Measurements from ENCODE around the gene ZNF516.

The ZNF516 gene

DNA sequence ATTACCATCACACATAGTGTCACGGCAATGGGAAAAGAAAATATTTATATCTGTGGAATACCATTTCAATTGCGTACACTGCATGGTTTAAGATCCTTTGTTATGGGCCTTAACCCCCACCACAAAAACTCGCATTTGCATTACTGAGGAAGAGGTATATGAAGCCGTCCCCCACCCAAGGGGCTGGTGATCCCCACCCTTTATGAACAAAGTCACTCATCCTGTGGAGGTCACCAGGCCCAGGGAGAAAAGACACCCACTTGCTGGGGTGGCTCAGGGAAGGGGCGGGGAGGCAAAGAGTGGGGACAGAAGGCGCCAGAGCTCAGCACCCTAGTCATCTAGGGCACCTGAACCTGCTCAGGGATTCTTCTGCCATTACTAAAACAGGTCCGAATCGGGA lies 133.8 kb downstream of the ZNF516 start:
- no peak for DNase-seq

DNA sequence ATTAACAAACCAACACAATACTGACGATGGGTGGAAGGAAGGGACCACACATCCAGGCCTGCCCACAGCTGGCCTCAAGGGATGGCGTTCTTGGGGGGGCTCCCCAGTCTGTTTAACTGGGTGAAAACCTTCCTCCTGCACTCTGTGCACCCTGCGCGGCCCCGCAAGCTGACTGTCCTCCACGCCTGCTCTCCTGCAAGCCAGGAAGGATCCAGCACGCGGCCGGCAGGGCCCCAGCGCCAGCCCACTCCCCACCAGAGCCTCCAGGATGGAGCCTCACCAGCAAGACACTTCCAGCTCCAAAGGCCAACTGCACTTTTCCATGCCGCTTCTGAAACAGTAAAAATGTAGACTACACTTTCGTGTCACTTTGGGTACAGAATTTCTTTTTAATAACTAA lies 135.1 kb downstream of the ZNF516 start:
- DNase-seq: no peak

DNA sequence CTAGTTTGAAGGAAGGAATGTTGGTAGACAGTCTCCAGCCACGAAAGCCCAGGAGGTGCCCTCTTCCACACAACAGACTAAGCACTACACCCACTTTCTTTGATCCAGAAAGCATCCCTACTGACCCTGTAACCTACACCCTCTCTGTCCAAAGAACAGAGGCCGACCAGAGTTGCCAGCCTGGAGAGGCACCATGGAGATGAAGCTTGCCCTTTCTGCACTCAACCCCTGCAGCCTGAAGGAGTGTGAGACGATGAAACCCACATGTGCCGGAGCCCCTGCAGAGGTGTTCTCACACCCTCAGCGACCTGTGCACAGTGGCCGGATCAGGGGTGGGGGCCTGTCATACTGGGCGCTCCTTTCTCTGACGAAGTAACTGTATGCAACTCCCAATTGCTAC lies 136.3 kb downstream of the ZNF516 start:
- DNase-seq: no peak

DNA sequence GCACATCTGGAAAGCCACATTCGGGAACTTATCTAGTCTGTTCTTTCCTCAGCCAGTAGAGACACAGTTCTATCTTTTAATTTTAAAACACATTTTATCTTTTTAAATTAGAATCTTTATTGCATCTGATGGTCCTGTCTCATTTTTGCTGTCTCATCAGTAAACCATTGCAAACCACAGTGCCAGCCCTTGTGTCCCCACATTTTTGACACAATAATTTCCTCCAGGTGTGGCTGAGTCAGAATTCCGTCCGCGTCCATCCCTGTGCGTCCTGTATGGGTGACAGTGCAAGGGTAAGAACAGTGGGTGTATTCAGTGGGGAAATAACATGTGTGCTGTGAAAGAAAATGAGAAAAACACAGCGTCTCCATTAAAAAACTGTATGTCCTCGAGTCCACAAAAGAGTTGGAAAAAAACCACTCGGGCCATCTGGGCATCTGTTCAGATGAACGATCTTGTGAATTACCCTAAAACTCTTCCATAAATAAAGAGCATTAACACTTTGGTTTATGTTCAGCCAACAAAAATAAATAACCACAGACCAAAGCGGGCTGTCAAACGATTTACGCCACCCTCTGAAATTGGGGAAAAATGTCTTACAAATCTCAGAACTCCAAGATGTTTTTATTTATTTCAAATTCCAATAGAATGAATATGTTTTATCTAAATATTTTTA lies 137.3 kb downstream of the ZNF516 start:
- no peak for DNase-seq

DNA sequence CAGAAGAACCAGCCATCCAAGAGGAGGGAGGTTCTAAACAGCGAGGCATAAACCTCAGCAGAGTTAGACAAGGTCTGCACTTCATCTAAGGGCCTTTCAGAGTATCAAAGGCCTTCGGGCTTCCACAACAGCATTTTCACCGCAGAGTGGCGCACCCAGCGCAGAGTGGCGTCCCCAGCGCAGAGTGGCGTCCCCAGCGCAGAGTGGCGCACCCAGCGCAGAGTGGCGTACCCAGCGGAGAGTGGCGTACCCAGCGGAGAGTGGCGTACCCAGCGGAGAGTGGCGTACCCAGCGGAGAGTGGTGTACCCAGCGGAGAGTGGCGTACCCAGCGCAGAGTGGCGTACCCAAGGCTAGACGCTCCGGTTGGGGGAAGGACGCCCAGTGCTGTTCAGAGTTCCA lies 137.9 kb downstream of the ZNF516 start:
- no peak for DNase-seq

DNA sequence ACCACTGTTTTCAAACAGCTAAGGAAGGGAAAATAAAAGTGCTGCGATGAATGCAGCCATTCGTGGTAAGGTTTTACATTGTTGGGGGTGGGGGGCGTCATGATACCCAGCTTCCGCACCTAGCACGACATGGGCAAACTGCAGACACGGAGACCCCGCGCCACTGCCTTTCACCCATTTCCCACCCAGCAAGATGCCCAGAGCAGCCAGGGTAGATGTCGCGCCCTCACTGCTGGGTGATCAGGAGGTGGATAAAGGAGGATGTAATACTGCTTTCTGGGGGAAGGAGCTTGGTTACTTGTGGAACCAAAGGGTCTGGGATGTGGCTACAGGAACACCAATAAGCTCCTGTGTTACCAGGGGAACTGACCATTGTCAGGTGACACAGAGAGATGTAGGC lies 138.4 kb downstream of the ZNF516 start:
- DNase-seq: no peak

DNA sequence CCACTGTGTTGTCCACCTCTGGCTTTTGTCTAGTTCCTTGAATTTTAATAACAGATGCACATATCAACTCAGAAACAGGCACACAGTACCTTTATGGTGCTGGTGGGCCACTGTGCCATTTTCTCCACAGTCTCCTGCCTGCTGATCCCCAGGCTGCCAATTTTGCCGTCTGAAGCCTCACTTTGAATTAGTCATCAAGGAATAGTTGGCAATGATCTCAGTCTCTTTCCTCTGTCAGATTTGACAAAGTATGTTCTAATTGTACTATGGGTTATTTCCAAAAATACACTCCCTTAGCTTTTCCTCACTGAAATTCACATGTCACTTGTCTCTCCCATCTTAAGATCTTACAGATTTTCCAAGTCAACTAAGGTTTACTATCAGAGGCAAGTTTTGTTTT lies 140.7 kb downstream of the ZNF516 start:
- no peak for DNase-seq

DNA sequence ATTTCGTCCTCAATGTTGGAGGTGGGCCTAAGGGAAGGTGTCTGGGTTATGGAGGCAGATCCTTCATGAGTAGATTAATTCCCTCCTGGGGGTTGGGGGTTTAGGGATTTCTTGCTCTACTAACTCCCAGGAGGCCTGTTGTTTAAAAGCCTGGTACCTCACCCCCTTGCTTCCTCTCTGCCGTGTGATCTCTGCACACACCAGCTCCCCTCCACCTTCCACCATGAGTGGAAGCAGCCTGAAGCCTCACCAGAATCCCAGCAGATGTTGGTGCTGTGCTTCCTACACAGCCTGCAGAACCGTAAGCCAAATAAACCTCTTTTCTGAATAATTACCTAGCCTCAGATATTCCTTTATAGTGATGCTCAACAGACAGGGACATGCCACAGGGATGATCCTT lies 141.5 kb downstream of the ZNF516 start:
- DNase-seq: no peak

DNA sequence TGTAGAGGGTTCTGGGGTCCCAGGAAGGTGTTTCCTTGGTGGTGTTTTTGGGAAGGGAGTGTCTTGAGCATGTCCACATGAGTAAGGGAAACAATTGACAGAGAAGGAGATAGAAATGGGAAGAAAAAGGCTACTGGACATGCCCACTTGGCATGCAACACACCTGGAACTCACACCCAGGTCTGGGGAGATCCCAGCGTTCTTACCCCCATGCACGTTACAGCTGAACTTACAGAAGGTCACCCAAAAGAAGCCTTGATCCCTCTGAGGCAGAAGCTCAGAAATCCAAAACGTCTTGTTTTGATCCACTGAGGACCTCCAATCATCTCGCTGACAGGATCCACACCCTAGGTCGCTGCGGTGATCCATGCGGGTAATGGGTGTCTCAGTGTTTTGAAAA lies 142.0 kb downstream of the ZNF516 start:
- DNase-seq: no peak

DNA sequence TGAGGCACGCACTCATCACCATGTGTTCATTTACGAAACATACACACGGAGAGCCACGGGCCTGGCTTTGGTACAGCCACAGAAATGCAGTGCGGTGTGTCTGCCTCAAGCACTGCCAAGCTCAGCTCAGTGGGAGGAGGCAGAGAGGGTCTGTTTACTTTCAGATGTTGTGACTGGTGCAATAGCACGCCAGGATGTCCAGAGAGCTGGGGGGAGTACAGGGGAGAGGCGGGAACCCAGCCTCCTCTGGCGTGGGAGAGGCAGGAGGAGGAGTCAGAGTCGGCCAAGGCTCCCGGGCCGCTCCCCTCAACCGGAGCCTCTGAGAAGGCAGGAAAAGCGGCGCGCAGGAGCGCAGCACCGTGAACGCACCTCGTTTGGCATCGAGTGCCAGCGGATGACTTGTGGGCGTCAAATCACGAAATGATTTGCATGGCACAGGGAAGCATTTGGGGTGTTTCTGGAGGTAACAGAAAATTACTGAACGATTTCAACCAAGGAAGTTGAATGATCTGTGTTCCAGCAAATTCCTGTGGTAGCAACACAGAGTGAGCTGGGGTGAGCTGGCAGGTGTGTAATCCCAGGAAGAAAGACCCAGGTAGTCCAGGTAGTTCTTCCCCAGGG lies 143.0 kb downstream of the ZNF516 start:
- DNase-seq: no peak

DNA sequence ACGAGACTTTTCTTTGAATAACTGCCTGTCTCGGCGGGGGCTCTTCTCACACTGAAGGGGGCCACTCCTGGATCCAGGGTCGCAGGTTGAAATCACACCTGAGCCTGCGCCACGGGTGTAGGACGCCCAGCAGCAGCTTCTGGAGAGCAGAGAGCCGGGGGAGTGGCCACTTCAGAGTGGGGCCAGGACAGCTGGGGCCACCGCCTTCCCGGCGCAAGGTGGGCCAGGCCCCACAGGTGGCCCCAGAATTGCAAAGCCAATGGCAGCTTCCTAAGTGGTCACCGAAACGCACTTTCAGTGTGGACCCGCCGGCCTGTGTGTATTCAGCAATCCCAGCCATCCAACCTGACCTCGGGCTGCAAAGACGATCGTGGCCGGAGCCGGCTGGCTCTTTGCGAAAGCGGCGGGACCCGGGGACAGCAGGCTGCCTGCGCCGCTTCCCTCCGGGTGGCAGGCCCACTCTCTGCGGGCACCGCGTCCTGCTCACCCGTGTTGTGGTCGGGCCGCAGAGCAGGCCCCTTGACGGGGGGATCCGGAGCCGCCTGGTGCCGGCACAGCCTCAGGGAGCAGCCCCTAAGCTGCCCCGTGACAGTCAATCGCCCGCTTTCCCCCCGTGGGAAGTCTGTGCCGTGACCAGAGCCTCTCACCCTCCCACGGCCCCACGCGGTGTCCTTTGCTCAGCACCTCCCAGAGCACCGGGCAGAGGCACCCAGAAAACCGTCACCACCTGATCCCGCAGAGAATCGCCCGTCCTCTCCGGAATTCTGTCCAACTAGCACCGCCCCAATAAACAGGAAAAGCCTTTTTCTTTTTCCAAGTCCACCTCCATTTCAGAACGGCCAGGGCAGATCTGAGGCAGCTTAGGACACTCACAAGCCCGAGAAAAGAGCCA lies 144.7 kb downstream of the ZNF516 start:
- no peak for DNase-seq

DNA sequence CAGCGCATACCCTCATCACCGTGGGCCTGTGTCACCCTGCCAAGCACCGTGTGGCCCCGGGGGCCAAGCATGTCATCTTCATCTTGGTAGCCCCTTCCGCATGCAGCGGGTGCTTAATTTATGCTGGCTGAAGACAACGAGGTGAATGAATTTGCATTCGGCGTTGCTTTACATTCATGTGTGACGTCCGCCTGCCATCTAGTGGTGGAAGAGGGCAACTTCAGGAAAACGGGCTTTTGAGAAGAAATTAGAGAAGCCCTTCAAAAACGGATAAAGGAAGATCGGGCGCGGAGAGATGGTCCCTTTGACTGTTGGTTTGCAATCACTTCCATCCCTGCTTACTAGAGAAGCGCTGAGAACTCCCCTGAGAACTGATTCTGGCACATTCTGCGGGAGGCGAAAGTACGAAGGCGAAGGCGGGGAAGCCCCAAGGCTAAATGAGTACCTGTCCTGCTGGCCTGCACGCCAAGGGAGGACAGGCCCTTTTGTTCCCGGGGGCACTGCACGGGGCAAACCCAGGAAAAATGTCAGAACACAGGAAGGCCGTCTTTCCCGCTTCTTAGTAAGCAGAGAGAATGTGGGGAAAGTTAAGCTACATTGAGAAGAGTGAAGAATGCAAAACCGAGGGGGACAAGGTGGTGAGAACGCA lies 145.9 kb downstream of the ZNF516 start:
- peak; percentile 19 for DNase-seq

DNA sequence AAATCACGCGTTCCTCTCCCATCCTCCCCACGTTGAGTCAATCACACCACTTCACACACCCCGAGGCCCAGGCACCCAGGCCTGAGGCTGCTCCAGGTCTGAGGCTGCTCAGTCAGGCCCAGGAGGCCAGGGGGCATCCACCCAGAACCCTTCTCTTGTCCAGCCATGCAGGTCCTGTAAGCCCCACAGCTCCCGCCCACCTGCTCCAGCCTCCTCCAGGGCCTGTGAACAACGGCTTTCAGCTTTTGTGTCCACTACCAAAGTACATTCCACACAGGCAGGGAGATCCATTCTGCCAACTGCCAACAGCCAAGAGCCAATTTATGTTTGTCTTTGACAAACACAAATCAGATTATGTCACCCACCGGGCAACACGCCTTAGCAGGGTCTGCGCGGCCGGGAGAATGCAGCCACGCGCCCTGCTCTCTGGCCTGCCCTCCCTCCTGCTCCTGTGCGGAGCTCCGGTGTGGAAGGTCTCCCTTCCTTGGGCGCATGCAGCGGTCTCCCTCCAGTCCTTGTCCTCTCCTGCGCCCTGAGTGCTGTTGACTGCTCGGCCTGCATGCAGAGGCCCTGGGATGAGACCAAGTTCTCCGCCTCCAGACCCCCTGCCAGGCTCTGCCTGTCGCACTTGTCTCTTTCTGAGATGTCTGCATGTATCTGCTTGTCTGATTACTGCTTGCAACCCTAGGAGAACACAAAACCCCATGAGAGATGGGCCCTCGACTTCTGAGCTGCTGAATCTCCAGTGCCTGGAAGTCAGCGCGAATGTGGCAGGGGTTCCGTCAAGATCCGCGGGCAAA lies 146.6 kb downstream of the ZNF516 start:
- no peak for DNase-seq

DNA sequence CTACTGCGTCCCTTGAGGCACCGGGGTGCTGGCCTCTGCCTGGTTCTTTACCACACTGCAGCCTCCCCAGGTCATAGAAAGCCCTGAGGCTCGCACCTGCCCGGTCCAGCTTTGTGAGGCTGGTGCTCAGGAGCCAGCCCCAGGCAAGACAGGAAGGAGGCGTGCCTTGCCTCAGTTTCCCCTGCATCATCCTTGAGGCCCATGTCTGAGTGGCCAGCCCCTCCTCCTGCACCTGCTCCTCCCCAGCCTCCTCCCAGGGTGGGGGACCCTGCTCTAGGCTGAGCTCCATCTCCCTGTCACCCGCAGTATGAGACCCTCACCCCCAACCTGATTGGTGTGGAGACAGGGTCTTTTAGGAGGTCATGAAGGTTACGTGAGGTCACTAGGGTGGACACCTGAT lies 147.7 kb downstream of the ZNF516 start:
- no peak for DNase-seq

DNA sequence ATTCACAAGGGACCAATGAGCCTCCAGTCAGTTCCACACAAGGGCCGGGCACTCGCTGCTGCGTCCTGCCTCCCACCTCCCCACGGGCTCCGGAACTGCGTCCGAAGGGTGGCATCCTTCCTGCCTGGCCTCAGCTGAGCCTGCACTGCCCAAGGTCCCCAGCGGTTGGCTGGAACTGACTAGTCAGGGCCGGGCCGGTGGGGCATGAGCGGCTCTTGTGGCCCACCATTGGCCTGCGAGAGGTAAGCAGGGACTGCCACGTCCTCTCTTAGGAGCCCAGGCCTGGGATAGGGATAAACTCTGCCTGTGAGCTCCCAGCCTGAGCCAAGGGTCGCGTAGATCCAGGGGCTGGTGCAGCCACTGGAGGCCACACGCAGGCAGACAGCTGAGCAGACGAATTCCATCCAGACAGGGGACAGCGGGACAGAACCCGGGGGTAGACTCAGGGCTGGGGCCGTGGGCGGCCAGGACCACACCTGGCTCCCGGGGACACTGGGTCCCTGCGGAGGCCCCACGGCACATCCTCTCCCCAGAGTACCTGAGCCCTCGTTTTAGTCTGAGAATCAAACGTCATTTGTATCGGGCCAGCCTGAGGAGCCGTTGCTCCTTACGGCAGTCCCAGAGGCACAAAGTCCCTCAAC lies 148.4 kb downstream of the ZNF516 start:
- no peak for DNase-seq

DNA sequence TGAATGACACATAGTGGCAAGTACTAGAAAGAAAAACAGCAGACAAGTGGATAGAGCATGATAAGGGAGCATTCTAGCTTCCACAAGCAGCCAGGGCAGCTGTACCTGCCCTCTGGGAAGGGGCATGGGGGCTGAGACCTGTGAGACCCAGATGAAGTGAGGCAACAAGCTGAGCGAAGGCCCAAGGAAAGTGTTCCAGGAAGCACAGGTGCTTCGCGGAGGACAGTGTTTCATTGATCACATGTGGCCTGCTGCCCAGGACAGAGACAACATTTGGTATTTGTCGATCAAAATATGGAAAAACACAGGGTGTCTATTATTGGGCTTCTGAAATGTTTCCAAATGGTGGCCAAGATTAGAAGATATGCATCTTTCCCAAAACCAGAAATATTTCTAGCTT lies 149.1 kb downstream of the ZNF516 start:
- DNase-seq: no peak

DNA sequence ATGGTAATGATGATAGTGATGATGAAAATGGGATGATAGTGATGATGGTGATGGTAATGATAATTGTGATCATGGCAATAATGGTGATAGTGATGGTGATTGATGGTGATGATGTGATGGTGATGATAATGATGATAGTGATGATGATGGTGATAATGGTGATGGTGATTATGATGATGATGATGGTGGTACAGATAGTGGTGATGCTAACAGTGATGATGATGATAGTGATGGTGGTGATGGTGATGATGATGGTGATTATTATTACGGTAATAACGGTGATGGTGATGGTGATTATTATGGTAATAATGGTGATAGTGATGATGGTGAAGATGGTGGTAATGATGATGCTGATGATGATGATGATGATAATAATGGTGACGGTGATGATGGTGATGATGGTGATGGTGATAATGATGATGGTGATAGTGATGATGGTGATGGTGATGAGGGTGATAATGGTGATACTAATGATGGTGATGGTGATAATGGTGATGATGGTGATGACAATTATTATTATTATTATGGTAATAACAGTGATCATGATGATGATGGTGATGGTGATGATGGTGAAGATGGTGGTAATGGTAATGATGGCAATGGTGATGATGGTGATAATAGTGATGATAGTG lies 151.0 kb downstream of the ZNF516 start:
- no peak for DNase-seq

DNA sequence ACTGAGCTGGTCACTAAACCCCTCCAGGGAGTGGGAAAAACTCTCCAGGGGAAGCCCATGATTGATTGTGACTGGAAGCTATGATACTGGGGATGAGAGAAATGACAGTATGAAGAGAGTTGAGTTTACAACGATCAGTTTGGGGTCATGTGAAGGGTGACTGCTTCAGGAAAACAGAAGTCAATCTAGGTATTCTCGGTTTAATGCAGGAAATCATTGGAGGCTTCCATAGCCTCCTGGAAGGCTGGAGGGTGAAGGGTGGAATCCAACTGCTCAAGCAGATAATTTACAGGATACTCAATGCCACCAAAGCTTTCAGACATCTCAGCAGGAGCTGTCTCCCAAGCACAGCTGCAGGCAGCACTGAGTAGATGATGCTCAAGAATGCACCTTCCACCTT lies 154.6 kb downstream of the ZNF516 start:
- DNase-seq: no peak

DNA sequence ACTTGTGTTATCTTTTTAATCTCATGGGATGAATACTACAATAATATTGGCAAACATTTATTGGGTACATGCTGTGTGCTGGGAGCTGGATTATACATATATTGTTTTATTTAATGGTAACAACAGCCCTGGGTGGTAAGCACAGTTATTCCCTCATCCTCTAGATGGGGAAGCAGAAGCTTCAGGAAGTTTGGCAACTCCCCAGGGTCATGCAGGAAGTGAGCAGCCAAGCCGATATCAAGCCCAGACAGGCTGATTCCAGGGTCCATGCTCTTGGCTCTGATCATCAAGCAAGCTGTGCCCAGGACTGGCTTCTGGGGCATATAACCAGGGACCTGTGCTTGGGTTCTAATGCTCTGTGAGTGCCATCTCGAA lies 155.8 kb downstream of the ZNF516 start:
- no peak for DNase-seq

DNA sequence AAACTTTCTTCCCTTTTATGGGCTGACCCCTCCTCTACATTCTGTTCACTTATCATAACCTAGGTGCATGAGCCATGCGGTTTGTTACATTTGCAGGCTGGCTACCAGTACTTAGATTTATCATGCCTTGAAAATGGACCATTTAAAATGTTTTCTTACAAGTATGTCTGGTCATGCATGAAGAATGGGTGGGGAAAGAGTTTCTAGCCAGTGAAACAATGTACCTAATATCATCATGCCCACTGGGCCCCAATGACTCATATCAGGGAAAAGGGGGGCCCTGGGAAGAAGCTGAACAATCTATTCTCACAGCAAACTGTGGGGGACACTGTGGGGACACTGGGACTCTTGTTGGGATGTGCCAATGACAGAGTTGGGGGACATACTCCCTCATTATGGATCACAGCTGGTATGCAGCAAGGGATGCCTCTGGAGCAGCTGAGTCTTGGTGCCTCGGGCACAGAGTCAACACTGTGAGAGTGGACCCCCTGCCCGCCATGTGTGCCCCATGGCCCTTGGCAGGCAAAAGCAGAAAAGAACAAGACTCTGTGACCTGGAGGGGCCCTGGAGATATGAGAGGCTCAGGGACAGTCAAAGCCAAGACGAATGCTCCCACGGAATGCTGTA lies 156.3 kb downstream of the ZNF516 start:
- no peak for DNase-seq

DNA sequence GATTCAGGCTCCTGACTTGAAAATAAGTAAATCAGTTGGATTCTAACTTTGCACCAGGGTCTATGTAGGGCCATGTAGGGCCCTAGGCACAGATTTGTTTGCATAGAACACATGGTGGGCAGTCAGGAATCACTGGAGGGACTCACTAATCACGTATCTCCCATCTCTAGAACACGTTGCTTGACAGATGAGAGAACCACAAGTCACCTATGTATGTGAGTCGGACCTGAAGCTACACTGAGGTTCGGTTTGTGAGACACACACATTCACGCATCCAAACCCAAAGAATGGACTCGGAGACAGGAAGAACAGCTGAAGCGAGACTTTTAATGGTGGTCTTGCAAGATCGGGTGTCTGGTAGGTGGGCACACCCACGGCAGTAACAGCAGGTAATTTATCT lies 157.0 kb downstream of the ZNF516 start:
- no peak for DNase-seq

Measured in activated effector memory CD4-positive, alpha-beta T cell treated with Interleukin-2 at 50 U/mL for 16 hours (primary cell).